ENCODE measurements around the gene HS3ST3A1. TPM values are rescaled to one million over a fixed set of nuclear protein-coding genes. Genes with fewer than 3 reads are reported as not detected.
A peak's percentile ranks its signal among the peaks of the same experiment; 100 is the strongest.

Gene HS3ST3A1
- total RNA-seq: not detected

DNA sequence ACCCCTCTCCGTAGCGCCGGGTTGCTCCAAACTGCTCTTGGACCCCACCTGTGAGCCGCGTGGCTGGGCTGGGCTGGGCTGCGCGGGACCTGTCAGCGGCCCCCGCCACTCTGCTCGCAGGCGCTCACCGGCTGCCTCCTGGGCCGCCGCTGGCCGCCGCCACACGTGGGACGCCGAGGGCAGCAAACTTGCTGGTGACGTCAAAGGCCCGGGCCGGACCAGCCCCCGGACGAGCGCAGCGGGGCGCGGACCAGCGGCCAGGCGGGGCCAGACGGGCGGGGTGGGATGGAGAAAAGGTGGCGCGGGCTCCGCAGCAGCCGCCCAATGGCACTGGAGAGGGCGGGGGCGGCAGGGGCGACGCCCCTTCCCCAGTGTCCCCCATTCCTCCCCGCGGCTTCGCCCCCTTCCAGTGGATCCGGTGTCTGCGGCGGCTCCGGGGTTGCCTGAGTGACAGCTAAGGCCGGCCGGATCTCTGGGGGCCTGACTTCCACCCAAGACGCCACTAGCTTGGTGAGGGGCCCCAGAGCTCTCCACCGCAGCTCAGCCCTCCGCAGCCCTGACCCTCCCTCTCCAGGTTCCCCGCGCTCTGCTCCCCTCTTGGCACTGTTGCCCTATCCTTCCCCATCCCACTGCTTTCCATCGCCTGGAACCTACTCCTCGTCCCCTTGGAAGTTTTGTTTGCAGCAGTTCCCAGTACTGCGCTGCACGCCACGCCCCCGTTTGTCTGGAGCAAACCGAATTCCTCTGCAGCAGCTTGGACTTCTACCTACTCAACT is at the start of gene HS3ST3A1:
HS3ST3A1 (minus strand) TSS at position 154 of the 776 bp plus-strand sequence. CDS start 800 bp downstream, outside the sequence.
- peaks cover 8 to 9% of the 10 kb centered on the region in 2 donors for H3K36me3 Mint-ChIP-seq
- peak within 1 kb of the TSS in 1 of 2 donors; percentile 62 for H3K27ac Mint-ChIP-seq
- DNase-seq (ENCODE audit: low spot score in 2 of 2) (no peak), ATAC-seq (peak; percentile 14 to 63)
- H3K9me3 Mint-ChIP-seq: no peaks in the 10 kb centered on the region

DNA sequence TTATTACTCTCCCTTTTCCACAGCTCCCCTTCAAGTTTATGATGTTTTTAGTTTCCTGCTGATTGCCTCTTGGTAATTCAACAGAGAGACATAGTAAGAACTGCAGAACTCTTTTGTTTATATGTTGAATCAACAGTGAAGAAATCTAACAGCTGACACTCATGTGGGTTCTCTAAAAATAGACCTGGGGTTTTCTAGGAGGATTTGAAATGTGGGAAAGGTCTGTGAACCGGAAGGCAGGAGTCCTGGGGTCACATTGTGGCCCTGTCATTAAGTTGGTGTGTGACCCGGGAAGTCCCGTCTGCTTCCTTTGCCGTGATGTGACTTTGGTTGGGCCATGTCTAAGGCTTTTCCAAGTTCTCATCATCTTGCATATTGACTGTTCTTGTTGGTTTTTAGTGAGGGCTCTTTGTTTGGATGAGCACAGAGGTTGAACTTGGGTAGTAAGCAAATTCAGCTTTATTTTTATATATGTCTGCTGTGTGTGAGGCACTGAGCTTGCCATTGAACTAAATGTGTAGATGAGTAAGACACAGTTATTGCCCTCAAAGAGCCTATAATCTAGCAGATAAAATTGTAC is 48.5 kb upstream of the HS3ST3A1 start:
- DNase-seq (ENCODE audit: low spot score in 2 of 2) (no peak), ATAC-seq (no peak)

DNA sequence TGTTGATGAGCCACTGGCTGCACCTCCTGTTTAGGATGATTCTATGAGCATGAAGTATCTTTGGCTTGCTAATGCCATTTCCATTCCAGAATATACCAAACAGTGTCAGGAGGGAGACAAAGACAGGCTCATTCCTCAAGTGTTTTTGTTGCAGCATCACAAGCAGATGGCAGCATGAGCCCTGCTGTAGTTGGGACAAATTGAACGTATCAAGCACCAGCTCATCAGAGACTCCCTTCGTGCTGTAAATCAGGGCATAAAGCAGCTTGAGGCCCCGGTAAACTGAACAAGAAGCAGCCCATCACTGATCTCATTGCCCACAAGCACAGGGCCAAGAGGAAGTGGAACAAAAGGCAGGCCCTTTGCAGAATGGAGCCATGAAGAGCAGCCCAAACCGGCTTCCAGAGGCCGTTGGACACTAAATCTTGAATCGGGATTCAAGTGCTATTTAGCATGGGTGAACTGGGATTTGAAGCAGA is 45.9 kb upstream of the HS3ST3A1 start:
- Mint-ChIP-seq H3K9me3 (no peaks in the 10 kb centered on the region), H3K27ac (no peak overlapping the region), H3K36me3 (no peaks in the 10 kb centered on the region)
- ATAC-seq (no peak), DNase-seq (ENCODE audit: low spot score in 2 of 2) (no peak)

More for the DNA sequence above, 48.5 kb upstream of the HS3ST3A1 start:
- no peak overlapping the region for H3K27ac Mint-ChIP-seq
- H3K9me3 Mint-ChIP-seq: no peaks in the 10 kb centered on the region
- no peaks in the 10 kb centered on the region for H3K36me3 Mint-ChIP-seq

DNA sequence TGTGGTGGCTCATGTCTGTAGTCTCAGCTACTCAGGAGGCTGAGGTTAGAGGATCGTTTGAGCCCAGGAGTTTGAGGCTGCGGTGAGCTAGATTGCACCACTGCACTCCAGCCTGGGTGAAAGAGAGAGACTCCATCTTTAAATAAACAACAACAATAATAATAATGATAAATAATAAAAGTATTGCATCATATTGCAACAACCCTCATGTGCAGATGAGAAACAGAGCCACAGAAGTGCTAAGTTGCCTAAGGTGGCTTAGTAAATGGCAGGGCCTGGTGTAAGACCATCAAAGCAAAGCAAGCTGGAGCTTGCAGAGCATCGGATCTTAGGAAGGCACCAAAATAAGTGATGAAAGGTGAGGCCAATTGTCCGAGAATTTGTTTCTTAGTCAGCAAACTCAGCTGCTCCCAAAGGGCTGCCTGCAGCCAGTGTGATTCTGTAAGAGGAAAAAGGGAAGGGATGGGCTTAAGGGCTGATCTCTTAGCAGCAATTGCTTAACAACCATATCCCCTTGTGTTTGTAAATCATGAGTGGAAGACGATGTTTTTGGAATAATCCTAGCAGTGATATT is 45.3 kb upstream of the HS3ST3A1 start:
- no peaks in the 10 kb centered on the region for H3K9me3 Mint-ChIP-seq
- DNase-seq (ENCODE audit: low spot score in 2 of 2) (no peak), ATAC-seq (no peak)
- H3K27ac Mint-ChIP-seq: no peak overlapping the region
- H3K36me3 Mint-ChIP-seq: no peaks in the 10 kb centered on the region

DNA sequence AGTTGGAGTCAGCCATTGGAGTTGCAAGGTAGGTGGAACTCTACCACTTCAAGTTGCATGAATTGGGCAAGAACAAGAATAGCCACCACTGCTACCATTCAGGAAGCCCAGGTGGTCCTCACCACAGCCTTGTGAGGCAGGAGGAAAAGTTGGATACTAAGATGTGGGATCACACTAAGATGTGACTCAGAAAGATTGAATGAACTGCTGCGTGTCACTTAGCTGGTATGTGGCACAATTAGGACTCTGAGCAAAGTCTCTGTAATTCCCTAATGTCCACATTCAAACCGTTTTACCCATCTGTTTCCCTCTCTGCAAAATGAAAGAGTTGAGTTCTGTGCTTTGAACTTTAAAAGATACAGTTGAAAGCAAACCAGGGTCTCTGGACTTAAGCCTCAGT is 44.7 kb upstream of the HS3ST3A1 start:
- H3K27ac Mint-ChIP-seq: no peak overlapping the region

DNA sequence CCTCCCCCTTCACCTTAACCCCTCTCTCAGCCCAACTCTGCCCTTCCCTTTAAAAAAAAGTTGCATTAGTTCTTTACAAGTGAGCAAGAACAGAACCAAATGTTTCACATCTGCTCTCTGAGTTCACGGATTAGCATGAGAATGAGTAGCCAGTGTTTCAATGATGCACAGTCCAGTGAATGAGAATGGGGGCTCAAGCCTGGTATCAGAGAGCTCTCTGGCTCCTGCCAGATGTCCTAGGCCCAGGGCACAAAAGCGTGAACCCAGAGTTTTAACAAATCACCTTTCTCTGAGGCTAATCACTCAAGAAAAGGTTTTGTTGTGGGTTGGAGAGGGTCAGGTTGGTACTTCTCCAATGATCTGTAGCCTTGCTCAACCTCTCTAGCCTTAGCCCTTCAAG is 41.5 kb upstream of the HS3ST3A1 start:
- ATAC-seq: no peak

More for the DNA sequence above, 44.7 kb upstream of the HS3ST3A1 start:
- ATAC-seq (no peak), DNase-seq (ENCODE audit: low spot score in 2 of 2) (no peak)
- Mint-ChIP-seq H3K36me3 (no peaks in the 10 kb centered on the region), H3K9me3 (no peaks in the 10 kb centered on the region)

DNA sequence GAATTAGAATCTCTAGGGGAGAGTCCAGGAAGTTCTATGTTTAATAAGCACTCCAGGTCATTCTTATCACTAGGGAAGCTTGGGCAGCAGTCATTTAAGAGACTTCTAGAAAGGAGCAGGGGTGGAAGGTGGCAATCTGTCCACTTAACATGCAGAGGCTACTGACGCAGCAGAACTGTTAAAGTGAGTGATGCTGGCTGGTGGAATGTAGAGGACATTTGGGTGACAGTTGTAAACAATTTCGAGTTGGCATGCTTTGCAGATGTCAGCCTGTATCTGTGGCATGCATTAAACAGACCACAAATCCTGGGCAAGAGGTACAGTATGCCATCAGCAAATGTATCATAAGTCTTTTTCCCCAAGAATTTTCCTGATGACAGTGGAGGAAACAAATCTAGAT is 40.5 kb upstream of the HS3ST3A1 start:
- DNase-seq (ENCODE audit: low spot score in 2 of 2) (no peak), ATAC-seq (no peak)
- Mint-ChIP-seq H3K27ac (no peak overlapping the region), H3K9me3 (no peaks in the 10 kb centered on the region), H3K36me3 (no peaks in the 10 kb centered on the region)

More for the DNA sequence above, 41.5 kb upstream of the HS3ST3A1 start:
- DNase-seq (ENCODE audit: low spot score in 2 of 2): no peak
- H3K27ac Mint-ChIP-seq: no peak overlapping the region
- H3K36me3 Mint-ChIP-seq: no peaks in the 10 kb centered on the region
- H3K9me3 Mint-ChIP-seq: no peaks in the 10 kb centered on the region

DNA sequence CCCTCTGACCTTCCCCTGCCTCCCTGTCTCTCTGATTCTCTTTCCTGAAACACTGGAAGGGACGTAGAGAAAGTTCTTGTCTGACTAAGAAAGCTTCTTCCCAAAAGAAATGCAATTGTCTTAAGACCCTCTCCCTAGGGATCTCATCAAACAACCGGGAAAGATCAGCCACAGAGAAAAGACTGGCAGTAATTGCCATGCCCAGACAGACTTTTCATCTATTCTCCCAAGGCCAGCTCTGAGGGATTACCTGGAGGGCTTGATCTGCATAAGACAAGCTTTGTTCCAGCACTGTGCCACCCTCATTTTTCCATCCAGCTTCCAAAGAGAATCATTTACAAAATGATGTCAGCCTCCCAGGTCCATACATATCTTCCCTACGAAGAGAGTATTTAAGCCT is 38.8 kb upstream of the HS3ST3A1 start:
- DNase-seq (ENCODE audit: low spot score in 2 of 2): no peak
- no peaks in the 10 kb centered on the region for H3K9me3 Mint-ChIP-seq
- H3K36me3 Mint-ChIP-seq: no peaks in the 10 kb centered on the region
- ATAC-seq: no peak
- no peak overlapping the region for H3K27ac Mint-ChIP-seq

DNA sequence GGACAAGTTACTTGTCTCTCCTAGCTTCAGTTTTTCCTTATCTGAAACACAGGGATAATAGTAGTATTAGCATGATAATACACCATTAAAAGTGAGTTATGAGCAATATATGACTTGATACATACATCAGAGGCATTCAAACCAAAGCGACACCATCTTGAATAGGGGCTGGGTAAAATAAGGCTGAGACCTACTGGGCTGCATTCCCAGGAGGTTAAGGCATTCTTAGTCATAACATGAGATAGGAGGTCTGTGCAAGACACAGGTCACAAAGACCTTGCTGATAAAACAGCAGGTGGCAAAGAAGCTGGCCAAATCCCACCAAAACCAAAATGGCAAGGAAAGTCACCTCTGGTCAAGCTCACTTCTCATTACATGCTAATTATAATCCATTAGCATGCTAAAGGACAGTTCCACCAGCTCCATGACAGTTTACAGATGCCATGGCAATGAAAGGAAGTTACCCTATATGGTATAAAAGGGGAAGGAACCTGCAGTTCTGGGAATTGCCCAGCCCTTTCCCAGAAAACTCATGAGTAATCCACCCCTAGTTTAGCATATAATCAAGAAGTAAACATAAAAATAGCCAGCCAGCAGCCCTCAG is 37.2 kb upstream of the HS3ST3A1 start:
- Mint-ChIP-seq H3K9me3 (no peaks in the 10 kb centered on the region), H3K27ac (no peak overlapping the region), H3K36me3 (no peaks in the 10 kb centered on the region)
- peak in 1 of 2 donors; percentile 4 for DNase-seq (ENCODE audit: low spot score in 2 of 2)
- peak in 1 of 2 donors; percentile 35 for ATAC-seq

DNA sequence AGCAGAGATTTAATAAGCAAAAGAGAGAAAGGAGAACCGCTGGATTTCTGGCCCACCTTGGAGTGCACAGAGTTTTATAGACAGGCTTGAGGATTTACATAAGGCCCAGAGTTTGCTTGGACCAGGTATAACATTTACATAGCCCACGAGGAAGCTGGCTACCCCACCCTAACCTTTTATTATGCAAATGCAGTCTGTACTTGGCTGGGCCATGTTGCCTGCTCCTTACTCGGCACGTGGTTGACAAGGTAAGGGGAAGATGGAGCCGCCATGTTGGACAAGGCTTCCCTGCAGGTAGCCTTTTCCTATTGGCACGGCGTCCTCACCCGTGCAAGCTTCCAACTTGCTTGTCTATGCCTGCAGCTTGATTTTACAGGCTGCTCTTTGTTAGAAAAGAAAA is 35.2 kb upstream of the HS3ST3A1 start:
- Mint-ChIP-seq H3K36me3 (no peaks in the 10 kb centered on the region), H3K27ac (no peak overlapping the region), H3K9me3 (no peaks in the 10 kb centered on the region)
- no peak for ATAC-seq
- no peak for DNase-seq (ENCODE audit: low spot score in 2 of 2)

DNA sequence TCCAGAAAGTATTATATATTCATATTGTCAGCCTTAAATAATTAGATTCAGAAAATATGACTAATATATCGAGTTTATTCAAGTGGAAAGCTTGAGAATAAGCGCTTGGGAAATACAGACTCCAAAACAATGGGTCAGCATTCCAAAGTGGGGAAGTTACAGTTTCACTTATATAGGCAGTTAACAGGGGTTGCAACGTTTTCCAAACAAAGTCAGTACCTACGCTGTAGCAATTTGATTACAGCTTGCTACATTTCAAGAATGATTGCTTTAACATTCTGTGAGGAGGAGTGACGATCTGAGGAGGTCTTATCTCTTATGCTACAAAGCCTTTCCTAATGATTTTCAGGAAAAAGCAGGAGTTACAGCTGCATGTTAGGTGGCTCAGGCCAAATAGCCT is 34.2 kb upstream of the HS3ST3A1 start:
- Mint-ChIP-seq H3K36me3 (no peaks in the 10 kb centered on the region), H3K9me3 (no peaks in the 10 kb centered on the region), H3K27ac (no peak overlapping the region)
- no peak for ATAC-seq
- no peak for DNase-seq (ENCODE audit: low spot score in 2 of 2)

DNA sequence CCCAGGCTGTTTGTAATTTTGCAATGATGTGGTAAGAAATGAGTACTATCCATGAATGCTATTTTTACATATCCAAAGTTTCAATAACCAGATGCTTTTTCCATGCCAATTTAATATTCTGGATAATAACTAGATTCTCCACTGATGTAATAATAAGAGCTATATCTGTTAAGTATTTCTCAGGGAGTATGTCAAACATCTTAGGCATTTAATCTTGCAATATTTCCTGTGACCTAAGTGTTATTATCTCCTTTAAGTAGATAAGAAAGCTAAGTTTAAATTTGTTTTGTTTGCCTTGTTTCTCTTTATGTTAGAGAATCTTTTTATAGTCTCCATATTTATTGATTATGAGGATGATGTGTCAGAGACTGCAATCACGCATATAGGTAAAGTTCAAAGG is 32.3 kb upstream of the HS3ST3A1 start:
- H3K9me3 Mint-ChIP-seq: no peaks in the 10 kb centered on the region
- no peak overlapping the region for H3K27ac Mint-ChIP-seq
- ATAC-seq (no peak), DNase-seq (ENCODE audit: low spot score in 2 of 2) (no peak)
- H3K36me3 Mint-ChIP-seq: no peaks in the 10 kb centered on the region

DNA sequence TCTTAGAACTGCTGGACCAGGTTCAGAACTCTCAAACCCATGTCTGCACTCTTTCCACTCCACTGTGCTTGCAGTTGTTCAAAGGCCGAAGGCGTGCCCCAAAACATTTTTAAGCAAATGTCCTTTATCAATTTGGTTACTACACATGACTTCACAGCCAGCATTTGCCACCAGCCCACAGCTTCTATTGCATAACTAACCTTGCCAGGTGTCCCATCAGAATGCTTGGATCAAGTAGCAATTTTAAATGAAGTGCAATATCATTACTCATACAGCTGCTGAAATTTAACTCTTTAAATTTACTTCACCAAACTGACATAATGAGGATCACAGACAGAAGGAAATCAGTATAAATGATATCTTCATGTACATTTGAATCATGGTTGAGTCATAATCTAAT is 29.8 kb upstream of the HS3ST3A1 start:
- Mint-ChIP-seq H3K27ac (no peak overlapping the region), H3K9me3 (no peaks in the 10 kb centered on the region), H3K36me3 (no peaks in the 10 kb centered on the region)
- ATAC-seq (no peak), DNase-seq (ENCODE audit: low spot score in 2 of 2) (no peak)

DNA sequence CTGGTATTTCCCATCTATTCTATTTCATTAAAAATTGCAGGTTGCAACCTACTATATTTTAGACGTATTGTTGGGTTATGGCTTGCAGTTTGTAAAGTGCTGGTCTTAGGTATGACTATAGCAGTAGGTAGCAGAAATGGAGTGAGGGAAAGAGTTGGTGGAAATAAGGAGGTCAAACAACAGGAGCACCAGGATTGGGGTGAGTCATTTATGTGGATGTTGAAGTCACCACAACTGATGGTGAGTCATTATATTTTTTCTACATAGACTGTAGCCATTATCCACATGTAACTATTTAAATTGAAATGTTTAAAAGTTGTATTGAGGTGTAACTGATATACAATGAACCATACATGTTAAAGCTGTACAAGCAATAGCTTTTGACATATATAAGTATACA is 25.0 kb upstream of the HS3ST3A1 start:
- no peaks in the 10 kb centered on the region for H3K9me3 Mint-ChIP-seq
- DNase-seq (ENCODE audit: low spot score in 2 of 2): no peak
- H3K27ac Mint-ChIP-seq: no peak overlapping the region
- peaks cover 0 to 8% of the 10 kb centered on the region in 2 donors for H3K36me3 Mint-ChIP-seq
- ATAC-seq: no peak

DNA sequence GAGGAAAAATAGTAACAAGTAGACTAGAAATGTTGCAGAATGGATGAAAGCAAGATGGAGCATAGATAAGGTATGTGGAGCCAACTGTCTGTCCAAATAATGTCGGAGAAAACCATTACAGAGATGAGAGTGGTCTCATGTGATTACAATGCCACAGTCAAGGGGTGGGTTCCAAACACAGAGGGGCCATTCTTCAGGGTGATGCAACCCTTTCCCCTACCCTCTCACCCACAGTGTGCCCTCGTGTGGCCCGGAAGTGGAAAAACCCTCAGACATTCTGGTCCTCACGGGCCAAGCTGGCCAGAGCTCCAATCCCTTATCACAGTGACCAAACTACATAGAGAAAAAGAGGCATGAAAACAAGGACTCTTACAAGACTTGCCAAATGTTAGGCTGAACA is 17.7 kb upstream of the HS3ST3A1 start:
- Mint-ChIP-seq H3K27ac (no peak overlapping the region), H3K36me3 (peaks cover 0 to 8% of the 10 kb centered on the region in 2 donors), H3K9me3 (no peaks in the 10 kb centered on the region)
- DNase-seq (ENCODE audit: low spot score in 2 of 2): no peak
- ATAC-seq: no peak

DNA sequence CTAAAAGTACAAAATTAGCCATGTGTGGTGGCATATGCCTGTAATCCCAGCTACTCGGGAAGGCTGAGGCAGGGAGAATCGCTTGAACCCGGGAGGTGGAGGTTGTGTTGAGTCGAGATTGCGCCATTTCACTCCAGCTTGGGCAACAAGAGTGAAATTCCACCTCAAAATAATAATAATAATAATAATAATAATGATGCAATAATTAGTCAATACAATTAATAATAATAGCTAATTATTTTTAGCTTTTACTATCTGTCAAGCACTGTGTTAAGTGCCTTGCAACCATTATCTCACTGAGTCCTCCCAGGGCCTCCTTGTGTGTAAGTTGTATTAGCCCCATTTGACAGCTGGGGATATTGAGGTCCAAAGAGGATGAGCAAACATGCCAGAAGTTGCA is 14.3 kb upstream of the HS3ST3A1 start:
- H3K9me3 Mint-ChIP-seq: no peaks in the 10 kb centered on the region
- H3K36me3 Mint-ChIP-seq: peaks cover 0 to 7% of the 10 kb centered on the region in 2 donors
- DNase-seq (ENCODE audit: low spot score in 2 of 2) (no peak), ATAC-seq (no peak)
- no peak overlapping the region for H3K27ac Mint-ChIP-seq

DNA sequence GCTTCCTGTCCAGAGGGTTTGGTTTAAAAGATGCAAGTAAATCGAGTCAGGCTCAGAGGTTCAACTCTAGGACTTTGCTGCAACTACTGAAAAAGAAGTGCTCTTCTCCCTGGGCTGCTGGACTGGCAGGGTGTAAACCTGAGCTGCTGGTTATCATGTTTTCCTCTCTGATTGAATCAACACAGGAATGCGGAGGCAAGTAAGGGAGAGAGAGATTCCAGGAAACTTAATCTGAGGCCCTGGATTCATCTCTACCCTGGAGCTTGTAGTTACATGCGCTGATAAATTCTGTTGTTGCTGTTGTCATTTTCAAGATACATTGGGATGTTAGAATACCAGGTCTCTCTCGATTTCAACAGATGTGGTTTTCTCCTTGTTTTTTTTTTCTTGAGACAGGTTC is 8.2 kb upstream of the HS3ST3A1 start:
- Mint-ChIP-seq H3K36me3 (peaks cover 0 to 7% of the 10 kb centered on the region in 2 donors), H3K27ac (no peak overlapping the region), H3K9me3 (no peaks in the 10 kb centered on the region)
- no peak for DNase-seq (ENCODE audit: low spot score in 2 of 2)
- ATAC-seq: no peak
